HCT116 (cell line): ENCODE measurements around the gene CA4. TPM values are rescaled to one million over a fixed set of nuclear protein-coding genes. Genes with fewer than 3 reads are reported as not detected.

Experiments used
- ATAC-seq: fragments of 200-7000 bp; cut with Tn5 transposase; 2 replicates; pipeline ENCODE4 v1.9.1; 2020; ENCODE audit warnings: mild to moderate bottlenecking, moderate library complexity
- BruUV-seq: library from RNA; stranded (reverse); fragments of 400-500 nt; replicated peaks from 2 replicates; lab custom pipeline; 2021; lab: Mats Ljungman, UMichigan
- CTCF ChIA-PET: fragments of 300-600 bp; sonication (Branson Sonifier 250); formaldehyde crosslinking; loops from one replicate; lab custom pipeline; 2021; ENCODE audit warnings: antibody characterized with exemption; lab: Charles Lee
- POLR2A ChIA-PET: fragments of 300-600, 350-600 bp; sonication (Branson Sonifier 250); formaldehyde crosslinking; loops from one replicate; lab custom pipeline; 2021; ENCODE audit warnings: antibody characterized with exemption; lab: Charles Lee
- RAD21 ChIA-PET, 2 experiments: fragments of 300-600 bp; sonication (Branson Sonifier 250); formaldehyde crosslinking; loops; one replicate each; lab custom pipeline; 2023; ENCODE audit warnings: low total read pairs in 2 of 2; ENCODE audit not compliant: uncharacterized antibody in 2 of 2, unreplicated experiment in 2 of 2, low non-redundant PET in 1 of 2; lab: Charles Lee
- DNase-seq: peaks from one replicate; pipeline ENCODE4 v3.0.0-alpha.2; 2010; ENCODE audit warnings: low read depth, low spot score
- H2AFZ ChIP-seq: fragments of 200-600 bp; shearing (Covaris generic), sonication (generic); 2 replicates; pipeline ENCODE4 v1.6.1; 2017; ENCODE audit warnings: low read depth, mixed run types, mixed read lengths, antibody characterized with exemption, low read length; ENCODE audit not compliant: poor library complexity, severe bottlenecking
- H3K27ac ChIP-seq: 2 replicates; pipeline ENCODE4 v1.5.1; 2012; ENCODE audit warnings: low read depth, low read length
- H3K27me3 ChIP-seq: fragments of 200-600 bp; sonication (generic); 2 replicates; pipeline ENCODE4 v1.6.1; 2016; ENCODE audit warnings: mixed run types, low read length, mixed read lengths; ENCODE audit not compliant: insufficient read depth
- H3K36me3 ChIP-seq, 2 experiments: fragments of 200-500 bp in 1 of 2; fragments of 200-600 bp in 1 of 2; sonication (Bioruptor generic) in 1 of 2; sonication (generic) in 1 of 2; 2 replicates each; pipeline versions ENCODE4 v1.5.1 to v1.6.1; 2014 to 2016; ENCODE audit warnings: low read length in 2 of 2, inconsistent platforms in 1 of 2, mixed read lengths in 1 of 2, mixed run types in 1 of 2; ENCODE audit not compliant: insufficient read depth in 2 of 2, control insufficient read depth in 1 of 2
- H3K4me1 ChIP-seq, 2 experiments: fragments of 200-600 bp in 1 of 2; sonication (generic) in 1 of 2; 2 replicates each; pipeline versions ENCODE4 v1.5.1 to v1.6.1; 2012 to 2017; ENCODE audit warnings: low read length in 2 of 2, inconsistent platforms in 1 of 2, mild to moderate bottlenecking in 1 of 2, mixed read lengths in 1 of 2, mixed run types in 1 of 2, moderate library complexity in 1 of 2; ENCODE audit not compliant: insufficient read depth in 2 of 2, control insufficient read depth in 1 of 2
- H3K4me2 ChIP-seq: fragments of 200-600 bp; sonication (generic); 2 replicates; pipeline ENCODE4 v1.6.1; 2017; ENCODE audit warnings: mixed run types, low read length, mixed read lengths
- H3K4me3 ChIP-seq, 2 experiments: fragments of 200-600 bp in 1 of 2; sonication (generic) in 1 of 2; replicated peaks in 1 of 2; 2 replicates each; pipeline ENCODE4 v1.5.1; 2011 to 2016; ENCODE audit warnings: low read length in 2 of 2, control low read depth in 1 of 2, low read depth in 1 of 2, mild to moderate bottlenecking in 1 of 2, mixed read lengths in 1 of 2, mixed run types in 1 of 2
- H3K79me2 ChIP-seq: fragments of 200-600 bp; sonication (generic); 2 replicates; pipeline ENCODE4 v1.6.1; 2017; ENCODE audit warnings: mild to moderate bottlenecking, mixed run types, low read length, moderate library complexity, mixed read lengths; ENCODE audit not compliant: insufficient read depth
- H3K9ac ChIP-seq: fragments of 200-600 bp; sonication (generic); 2 replicates; pipeline ENCODE4 v1.6.1; 2016; ENCODE audit warnings: low read length, mixed read lengths
- H3K9me2 ChIP-seq: fragments of 200-600 bp; sonication (generic), shearing (Covaris generic); 2 replicates; pipeline ENCODE4 v1.6.1; 2017; ENCODE audit warnings: mixed run types, mild to moderate bottlenecking, moderate library complexity; ENCODE audit not compliant: insufficient read depth
- H3K9me3 ChIP-seq, 2 experiments: fragments of 200-500 bp in 1 of 2; fragments of 200-600 bp in 1 of 2; sonication (Bioruptor generic) in 1 of 2; sonication (generic) in 1 of 2; 2 replicates each; pipeline ENCODE4 v1.6.1; 2014 to 2017; ENCODE audit warnings: low read length in 2 of 2, mixed read lengths in 2 of 2, inconsistent platforms in 1 of 2, low read depth in 1 of 2, mild to moderate bottlenecking in 1 of 2, mixed run types in 1 of 2, moderate library complexity in 1 of 2; ENCODE audit not compliant: control insufficient read depth in 1 of 2, insufficient read depth in 1 of 2
- H4K20me1 ChIP-seq: fragments of 200-600 bp; sonication (generic), shearing (Covaris generic); 2 replicates; pipeline ENCODE4 v1.6.1; 2017; ENCODE audit warnings: mixed run types, mild to moderate bottlenecking, moderate library complexity; ENCODE audit not compliant: insufficient read depth
- CEBPB ChIP-seq: IDR thresholded peaks from 2 replicates; pipeline ENCODE4 v1.6.1; 2012; ENCODE audit warnings: low read depth
- EGR1 ChIP-seq: IDR thresholded peaks from 2 replicates; pipeline ENCODE4 v1.6.1; 2012; ENCODE audit warnings: low read depth
- ELF1 ChIP-seq: IDR thresholded peaks from 2 replicates; pipeline ENCODE4 v1.6.1; 2012; ENCODE audit warnings: low read depth, borderline replicate concordance
- EZH2 ChIP-seq: fragments of 200-600 bp; sonication (generic); IDR thresholded peaks from 2 replicates; pipeline ENCODE4 v1.6.1; 2017; ENCODE audit warnings: antibody characterized with exemption, mixed run types
- EZH2phosphoT487 ChIP-seq: fragments of 200-600 bp; IDR thresholded peaks from 2 replicates; pipeline ENCODE4 v1.6.1; 2018; ENCODE audit warnings: antibody characterized with exemption, borderline replicate concordance
- FOSL1 ChIP-seq: IDR thresholded peaks from 2 replicates; pipeline ENCODE4 v1.6.1; 2012; ENCODE audit warnings: low read depth
- JUND ChIP-seq: IDR thresholded peaks from 2 replicates; pipeline ENCODE4 v1.6.1; 2012
- POLR2AphosphoS5 ChIP-seq: IDR thresholded peaks from 2 replicates; pipeline ENCODE4 v1.6.1; 2011; ENCODE audit warnings: mild to moderate bottlenecking, low read depth, low read length, moderate library complexity
- REST ChIP-seq: IDR thresholded peaks from 2 replicates; pipeline ENCODE4 v1.6.1; 2012; ENCODE audit warnings: low read depth
- ZFX ChIP-seq: fragments of 450-650 bp; IDR thresholded peaks from 2 replicates; pipeline ENCODE4 v1.6.1; 2017
- intact Hi-C: fragments of 100-400 bp; cut with micrococcal nuclease; formaldehyde crosslinking; loops from 2 replicates; pipeline ENCODE4 v1.10.0; 2022
- total RNA-seq: library from RNA; stranded (reverse); gene quantifications from one replicate; pipeline ENCODE4 v1.2.1, GENCODE V29; 2021; ENCODE audit not compliant: unreplicated experiment

The CA4 gene
- total RNA-seq, 1 experiment from 2014 or later = 0.20 TPM

GRCh38 chr17:60156746-60157145, 7.0 kb downstream of the CA4 start:
- no peaks in the 10 kb centered on the region for H3K9me3 ChIP-seq
- DNase-seq (no peak), ATAC-seq (no peak)
- BruUV-seq = no TSS peak
- peaks cover 0 to 8% of the 10 kb centered on the region in 2 experiments; a peak in 1 of 4 replicates for H3K4me1 ChIP-seq
- no peaks in the 10 kb centered on the region for H3K9me2 ChIP-seq
- ChIA-PET POLR2A (no interaction called here), RAD21 (no interaction called here), CTCF (no interaction called here)
- H3K27me3 ChIP-seq = no peaks in the 10 kb centered on the region
- H3K9ac ChIP-seq = no peak overlapping the region
- no peaks in the 10 kb centered on the region for H3K36me3 ChIP-seq
- H3K4me2 ChIP-seq = no peak overlapping the region
- H3K79me2 ChIP-seq = no peaks in the 10 kb centered on the region
- no peak overlapping the region for H3K4me3 ChIP-seq
- no peak overlapping the region for H3K27ac ChIP-seq
- intact Hi-C loops = no loop called here
- TF ChIP-seq JUND = no peak
- TF ChIP-seq ZFX = no peak
- no peak for TF ChIP-seq ELF1
- no peak for TF ChIP-seq FOSL1
- no peak for TF ChIP-seq POLR2AphosphoS5
- no peak for TF ChIP-seq EZH2
- no peaks in the 10 kb centered on the region for H4K20me1 ChIP-seq
- no peak overlapping the region for H2AFZ ChIP-seq

GRCh38 chr17:60157487-60158040, 7.8 kb downstream of the CA4 start:
- CTCF ChIA-PET = no interaction called here
- no peak for DNase-seq
- TF ChIP-seq EZH2phosphoT487 = no peak
- no peak for TF ChIP-seq REST
- TF ChIP-seq CEBPB = no peak
- TF ChIP-seq EGR1 = no peak
- TF ChIP-seq, all 23 proteins: peak for 0
- Histone ChIP-seq H3K4me1 (peaks cover 0 to 11% of the 10 kb centered on the region in 2 experiments; a peak in 1 of 4 replicates), H2AFZ (no peak overlapping the region), H3K79me2 (no peaks in the 10 kb centered on the region), H3K36me3 (no peaks in the 10 kb centered on the region), H3K9me3 (no peaks in the 10 kb centered on the region), H3K27me3 (no peaks in the 10 kb centered on the region), H3K9me2 (no peaks in the 10 kb centered on the region), H3K9ac (no peak overlapping the region), H3K27ac (no peak overlapping the region), H3K4me2 (no peak overlapping the region), H4K20me1 (no peaks in the 10 kb centered on the region), H3K4me3 (no peak overlapping the region)
- intact Hi-C loops = no loop called here
- no peak for ATAC-seq
- RAD21 ChIA-PET = interaction anchor here in 1 of 2 experiments (0.6 kb wide), 1 partner anchor 272 kb away, joined by 3 read pairs; no protein-coding TSS in a partner anchor
- no TSS peak for BruUV-seq
- POLR2A ChIA-PET = no interaction called here
